ENCODE data around the gene PPP1R15A. TPM values are rescaled to one million over a fixed set of nuclear protein-coding genes. Genes with fewer than 3 reads are reported as not detected.
"Not testable (repeated sequence)": the region's sequence is repeated elsewhere in the genome, so short reads cannot be mapped to it uniquely, and the experiment has no call there.

PPP1R15A gene
- total RNA-seq, 6 donors from 2014 or later, result 96.2 to 194 (median 114) TPM

DNA sequence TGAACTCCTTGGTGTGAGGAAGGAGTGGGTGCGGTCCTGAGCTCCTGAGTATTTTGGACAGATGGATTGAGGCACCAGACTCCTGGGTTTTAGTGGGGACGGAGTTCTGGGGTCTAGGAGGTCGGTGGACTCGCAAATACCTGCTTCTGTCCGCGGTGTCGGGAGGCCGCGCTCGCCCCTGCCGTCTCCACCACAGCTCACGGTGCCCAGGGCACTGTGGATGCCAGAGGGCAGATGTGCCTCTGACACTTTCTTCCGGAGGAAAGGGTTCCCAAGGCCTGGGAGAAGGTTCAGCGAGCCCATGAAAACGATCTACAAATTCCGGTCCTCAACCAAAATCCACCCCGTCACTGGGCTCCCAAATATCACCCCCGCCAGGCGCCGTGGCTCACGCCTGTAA, 23.0 kb downstream of the PPP1R15A start:
- no peaks in the 10 kb centered on the region for H3K9me3 ChIP-seq
- DNase-seq (peak in 1 of 2 donors; percentile 73), ATAC-seq (ENCODE audit: low FRiP score in 2 of 2) (no peak)
- no peak overlapping the region for H3K27ac ChIP-seq
- peaks cover 14 to 22% (median 17%) of the 10 kb centered on the region in 4 donors for H3K4me1 ChIP-seq
- WGBS, 2 donors, result 54 to 60% methylated on average over 8 to 21 of the region's 21 CpGs
- H3K27me3 ChIP-seq, result no peaks in the 10 kb centered on the region
- H3K4me3 ChIP-seq, result peak overlapping the region in 2 of 4 donors; percentile 51 to 52
- TF ChIP-seq EP300 (IDR thresholded peaks at IDR 0.05), result no peak
- TF ChIP-seq POLR2A (IDR thresholded peaks at IDR 0.05), result no peak
- TF ChIP-seq, protein P1, sequence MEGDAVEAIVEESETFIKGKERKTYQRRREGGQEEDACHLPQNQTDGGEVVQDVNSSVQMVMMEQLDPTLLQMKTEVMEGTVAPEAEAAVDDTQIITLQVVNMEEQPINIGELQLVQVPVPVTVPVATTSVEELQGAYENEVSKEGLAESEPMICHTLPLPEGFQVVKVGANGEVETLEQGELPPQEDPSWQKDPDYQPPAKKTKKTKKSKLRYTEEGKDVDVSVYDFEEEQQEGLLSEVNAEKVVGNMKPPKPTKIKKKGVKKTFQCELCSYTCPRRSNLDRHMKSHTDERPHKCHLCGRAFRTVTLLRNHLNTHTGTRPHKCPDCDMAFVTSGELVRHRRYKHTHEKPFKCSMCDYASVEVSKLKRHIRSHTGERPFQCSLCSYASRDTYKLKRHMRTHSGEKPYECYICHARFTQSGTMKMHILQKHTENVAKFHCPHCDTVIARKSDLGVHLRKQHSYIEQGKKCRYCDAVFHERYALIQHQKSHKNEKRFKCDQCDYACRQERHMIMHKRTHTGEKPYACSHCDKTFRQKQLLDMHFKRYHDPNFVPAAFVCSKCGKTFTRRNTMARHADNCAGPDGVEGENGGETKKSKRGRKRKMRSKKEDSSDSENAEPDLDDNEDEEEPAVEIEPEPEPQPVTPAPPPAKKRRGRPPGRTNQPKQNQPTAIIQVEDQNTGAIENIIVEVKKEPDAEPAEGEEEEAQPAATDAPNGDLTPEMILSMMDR (IDR thresholded peaks at IDR 0.05), result no peak
- no peak for TF ChIP-seq POLR2AphosphoS5 (IDR thresholded peaks at IDR 0.05)
- no peaks in the 10 kb centered on the region for H3K36me3 ChIP-seq

DNA sequence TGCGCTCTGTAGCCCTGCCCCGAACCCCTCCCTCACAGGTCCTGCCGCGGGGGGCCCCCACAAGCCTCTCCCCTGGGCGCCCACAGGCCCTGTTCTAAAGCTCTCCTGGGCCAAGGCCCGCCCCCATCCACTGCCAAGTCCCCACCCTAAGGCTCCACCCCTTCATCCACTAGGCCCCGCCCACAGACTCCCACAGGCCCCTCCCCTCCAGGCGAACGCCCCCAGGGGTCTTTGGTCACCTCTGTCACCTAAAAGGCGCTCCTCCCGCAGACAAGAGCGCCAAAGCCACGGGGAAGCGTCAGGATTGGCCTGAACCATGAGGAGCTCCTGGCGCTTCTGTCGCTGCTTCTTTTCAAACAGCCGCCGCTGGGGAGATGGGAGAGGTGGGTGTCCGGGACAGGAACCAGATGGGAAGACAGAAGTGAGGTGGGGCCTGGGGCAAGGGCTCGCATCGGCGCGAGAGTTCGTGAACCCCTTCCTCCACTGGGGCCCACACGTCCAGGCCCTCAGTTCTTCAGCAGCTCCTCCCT, 24.0 kb downstream of the PPP1R15A start:
- Histone ChIP-seq H3K9me3 (no peaks in the 10 kb centered on the region), H3K4me1 (peaks cover 16 to 29% (median 24%) of the 10 kb centered on the region in 4 donors), H3K27me3 (no peaks in the 10 kb centered on the region), H3K4me3 (peak overlapping the region in 3 of 4 donors; percentile 26 to 52 (median 51)), H3K27ac (peak overlapping the region in 3 of 4 donors; percentile 53 to 74 (median 54)), H3K36me3 (no peaks in the 10 kb centered on the region)
- DNase-seq, result peak; percentile 56 to 84
- peak; percentile 56 to 68 for ATAC-seq (ENCODE audit: low FRiP score in 2 of 2)
- TF ChIP-seq EP300 (IDR thresholded peaks at IDR 0.05) (no peak), POLR2A (IDR thresholded peaks at IDR 0.05) (no peak), POLR2AphosphoS5 (IDR thresholded peaks at IDR 0.05) (no peak)
- TF ChIP-seq, protein P1 (IDR thresholded peaks at IDR 0.05), result no peak
- 28 to 39% methylated on average over 22 to 25 of the region's 25 CpGs for WGBS, 2 donors

DNA sequence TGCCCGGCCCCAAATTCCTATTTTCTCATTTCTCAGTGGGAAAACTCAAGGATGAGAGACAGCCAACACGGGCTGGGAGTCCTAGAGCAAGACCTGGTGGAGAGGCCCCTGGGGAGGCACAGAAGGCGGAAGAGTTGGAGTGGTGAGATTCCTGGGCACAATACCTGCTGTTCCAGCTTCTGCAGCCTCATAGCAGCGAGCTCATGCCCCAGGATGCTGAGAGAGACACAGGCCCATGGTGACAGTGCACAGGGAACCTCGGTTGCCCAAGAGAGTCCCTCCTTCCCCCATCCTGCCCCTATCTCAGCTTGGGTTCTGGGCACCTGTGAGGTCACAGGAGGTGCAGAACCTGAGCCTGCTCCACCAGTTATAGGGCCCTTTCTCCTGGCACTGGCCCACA, 25.0 kb downstream of the PPP1R15A start:
- TF ChIP-seq, protein P1 (IDR thresholded peaks at IDR 0.05), result no peak
- no peak for TF ChIP-seq EP300 (IDR thresholded peaks at IDR 0.05)
- TF ChIP-seq POLR2AphosphoS5 (IDR thresholded peaks at IDR 0.05), result no peak
- no peak for TF ChIP-seq POLR2A (IDR thresholded peaks at IDR 0.05)
- H3K4me3 ChIP-seq, result no peak overlapping the region
- peaks cover 25 to 38% (median 32%) of the 10 kb centered on the region in 4 donors for H3K4me1 ChIP-seq
- no peak for DNase-seq
- no peak for ATAC-seq (ENCODE audit: low FRiP score in 2 of 2)
- no peaks in the 10 kb centered on the region for H3K27me3 ChIP-seq
- H3K9me3 ChIP-seq, result no peaks in the 10 kb centered on the region
- WGBS, 2 donors, result 89 to 100% methylated on average over 2 to 5 of the region's 5 CpGs
- peaks cover 0 to 4% (median 0%) of the 10 kb centered on the region in 4 donors for H3K36me3 ChIP-seq
- peak overlapping the region in 1 of 4 donors; percentile 53 for H3K27ac ChIP-seq

DNA sequence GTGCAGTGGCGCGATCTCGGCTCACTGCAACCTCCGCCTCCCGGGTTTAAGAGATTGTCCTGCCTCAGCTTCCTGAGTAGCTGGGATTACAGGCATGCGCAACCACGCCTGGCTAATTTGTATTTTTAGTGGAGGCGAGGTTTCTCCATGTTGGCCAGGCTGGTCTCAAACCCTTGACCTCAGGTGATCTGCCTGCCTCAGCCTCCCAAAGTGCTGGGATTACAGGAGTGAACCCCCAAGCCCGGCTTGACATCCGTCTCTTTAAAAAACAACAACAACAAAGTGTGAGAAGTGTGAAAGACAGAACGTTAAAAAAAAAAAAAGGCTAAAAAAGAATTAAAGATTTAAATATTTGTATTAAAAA, 27.1 kb downstream of the PPP1R15A start:
- peaks cover 0 to 16% (median 4%) of the 10 kb centered on the region in 4 donors for H3K36me3 ChIP-seq
- peak overlapping the region; percentile 85 to 97 (median 94) for H3K27ac ChIP-seq
- H3K27me3 ChIP-seq; DNase-seq; ATAC-seq (ENCODE audit: low FRiP score in 2 of 2); H3K9me3 ChIP-seq: not testable (repeated sequence)
- H3K4me3 ChIP-seq, result peak overlapping the region in 3 of 4 donors; percentile 78 to 94 (median 91)
- WGBS, 2 donors, result 73 to 79% methylated on average over 11 of the region's 11 CpGs
- H3K4me1 ChIP-seq, result peaks cover 35 to 49% (median 43%) of the 10 kb centered on the region in 4 donors

DNA sequence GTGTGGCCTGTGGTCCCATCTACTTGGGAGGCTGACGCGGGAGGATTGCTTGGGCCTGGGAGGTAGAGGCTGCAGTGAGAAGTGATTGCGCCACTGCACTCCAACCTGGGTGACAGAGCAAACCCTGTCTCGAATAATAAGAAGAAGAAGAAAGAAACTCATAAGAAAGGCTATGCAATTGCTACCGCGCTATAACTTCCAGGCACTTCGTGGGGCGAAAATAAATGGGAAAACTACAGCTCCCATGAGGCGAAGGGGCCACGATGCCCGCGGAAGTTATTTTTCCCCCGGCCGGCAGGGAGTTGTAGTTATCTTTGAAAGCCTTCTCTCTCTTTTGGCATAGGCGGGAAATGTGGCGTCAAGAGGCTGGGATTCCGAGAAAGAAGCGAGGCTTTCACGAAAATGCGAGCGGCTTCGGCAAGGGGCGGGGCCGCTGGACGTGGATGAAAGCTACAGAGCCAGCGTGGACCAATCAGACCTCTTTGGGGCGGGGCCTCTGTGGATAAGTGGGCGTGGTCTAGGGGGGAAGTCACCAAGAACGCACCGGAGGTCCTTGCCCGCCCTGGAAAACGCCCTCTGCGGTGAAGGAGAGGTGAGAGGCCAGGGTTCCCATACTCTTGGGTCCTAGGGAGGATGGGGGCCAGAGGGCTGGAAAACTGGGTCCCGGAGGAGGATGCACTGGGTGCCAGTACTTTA, 27.7 kb downstream of the PPP1R15A start, which contains the start of gene NUCB1:
Gene NUCB1 (plus strand): TSS at position 532 of the 696 bp plus-strand sequence. CDS start 485 bp downstream, outside the sequence.
- peak in 3 of 4 donors; percentile 22 to 79 (median 73) for TF ChIP-seq EP300 (IDR thresholded peaks at IDR 0.05)
- TF ChIP-seq, protein P1 (IDR thresholded peaks at IDR 0.05), result peak; percentile 25 to 64 (median 44)
- TF ChIP-seq POLR2A (IDR thresholded peaks at IDR 0.05), result peak; percentile 11 to 89 (median 44)
- TF ChIP-seq POLR2AphosphoS5 (IDR thresholded peaks at IDR 0.05), result peak; percentile 89 to 91
- peaks cover 0 to 22% (median 8%) of the 10 kb centered on the region in 4 donors for H3K36me3 ChIP-seq
- H3K27me3 ChIP-seq, result no peaks in the 10 kb centered on the region
- ATAC-seq (ENCODE audit: low FRiP score in 2 of 2), result peak; percentile 99
- no peaks in the 10 kb centered on the region for H3K9me3 ChIP-seq
- 8 to 9% methylated on average over 29 to 34 of the region's 34 CpGs for WGBS, 2 donors
- DNase-seq, result peak; percentile 97 to 99
- peak within 1 kb of the TSS; percentile 72 to 94 (median 84) for H3K4me3 ChIP-seq
- H3K27ac ChIP-seq, result peak within 1 kb of the TSS; percentile 85 to 97 (median 94)
- H3K4me1 ChIP-seq, result peaks cover 35 to 49% (median 43%) of the 10 kb centered on the region in 4 donors

Data from upper lobe of left lung (tissue), 6 donors.